Osteoblast (primary cell): ENCODE results near the gene DAGLB. TPM values are rescaled to one million over a fixed set of nuclear protein-coding genes. Genes with fewer than 3 reads are reported as not detected.
"Not testable (repeated sequence)": the region's sequence is repeated elsewhere in the genome, so short reads cannot be mapped to it uniquely, and the experiment has no call there.

ENCODE experiments used
- DNase-seq: peaks from one replicate; pipeline ENCODE4 v3.0.0; 2011; ENCODE audit warnings: low spot score, mixed read lengths; ENCODE audit not compliant: insufficient read length; ENCODE audit errors: missing footprints
- H2AFZ ChIP-seq: 2 replicates; pipeline ENCODE4 v1.6.0; 2011; ENCODE audit warnings: mild to moderate bottlenecking, low read length
- H3K27ac ChIP-seq: 2 replicates; pipeline ENCODE4 v1.5.1; 2011; ENCODE audit warnings: mild to moderate bottlenecking, low read depth, low read length, moderate library complexity
- H3K27me3 ChIP-seq: 2 replicates; pipeline ENCODE4 v1.6.0; 2012; ENCODE audit warnings: mild to moderate bottlenecking, control low read depth, inconsistent platforms, low read length, moderate library complexity; ENCODE audit not compliant: insufficient read depth
- H3K36me3 ChIP-seq: 2 replicates; pipeline ENCODE4 v1.5.1; 2011; ENCODE audit warnings: mild to moderate bottlenecking, low read length, control low read depth, moderate library complexity; ENCODE audit not compliant: insufficient read depth
- H3K4me1 ChIP-seq: 2 replicates; pipeline ENCODE4 v1.5.1; 2011; ENCODE audit warnings: mild to moderate bottlenecking, low read length, control low read depth, moderate library complexity; ENCODE audit not compliant: insufficient read depth
- H3K4me2 ChIP-seq: 2 replicates; pipeline ENCODE4 v1.6.0; 2011; ENCODE audit warnings: mild to moderate bottlenecking, low read length; ENCODE audit not compliant: insufficient read depth
- H3K4me3 ChIP-seq: fragments of 200-600 bp; sonication (generic); 3 replicates; pipeline ENCODE4 v1.5.1; 2012; ENCODE audit warnings: mild to moderate bottlenecking, low read length, inconsistent platforms; ENCODE audit not compliant: insufficient read depth
- H3K79me2 ChIP-seq: 2 replicates; pipeline ENCODE4 v1.6.0; 2012; ENCODE audit warnings: mild to moderate bottlenecking, low read length, control low read depth, inconsistent platforms; ENCODE audit not compliant: insufficient read depth
- H3K9me3 ChIP-seq: 2 replicates; pipeline ENCODE4 v1.5.1; 2011; ENCODE audit warnings: low read depth, low read length, control low read depth
- H4K20me1 ChIP-seq: 2 replicates; pipeline ENCODE4 v1.6.0; 2012; ENCODE audit warnings: mild to moderate bottlenecking, low read length, control low read depth; ENCODE audit not compliant: insufficient read depth
- CTCF ChIP-seq: IDR thresholded peaks from 2 replicates; pipeline ENCODE4 v1.5.1; 2011; ENCODE audit warnings: mild to moderate bottlenecking, low read depth, low read length, moderate library complexity; ENCODE audit errors: extremely low read depth
- total RNA-seq: library from RNA; depleted of rRNA; stranded (reverse); fragments of >200 nt; gene quantifications from 2 replicates; pipeline ENCODE4 v1.2.3, GENCODE V29; 2012

DAGLB gene
- total RNA-seq, 1 donor: 17.4 TPM

DNA sequence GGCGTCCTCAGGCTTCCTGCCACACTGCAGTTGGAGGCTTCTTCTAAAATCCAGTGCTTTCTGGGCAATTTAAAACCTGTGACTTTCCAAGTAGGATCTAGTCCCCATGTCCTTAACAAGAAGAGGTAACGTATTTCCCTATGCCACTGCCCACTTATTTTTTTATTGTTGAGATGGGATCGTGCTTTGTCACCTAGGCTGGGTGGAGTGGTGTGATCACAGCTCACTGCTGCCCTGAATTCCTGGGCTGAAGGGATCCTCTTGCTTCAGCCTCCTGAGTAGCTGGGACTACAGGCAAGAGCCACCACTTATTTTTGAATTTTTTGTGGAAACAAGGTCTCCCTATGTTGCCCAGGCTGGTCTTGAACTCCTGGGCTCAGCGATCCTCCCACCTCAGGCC is 63.4 kb downstream of the DAGLB start:
- H3K36me3 ChIP-seq: peaks cover 19% of the 10 kb centered on the region
- H3K9me3 ChIP-seq: no peaks in the 10 kb centered on the region
- no peak overlapping the region for H2AFZ ChIP-seq
- H3K4me1 ChIP-seq: peaks cover 39% of the 10 kb centered on the region
- H3K79me2 ChIP-seq: peaks cover 96% of the 10 kb centered on the region
- H3K4me2 ChIP-seq: no peak overlapping the region
- peaks cover 84% of the 10 kb centered on the region for H4K20me1 ChIP-seq
- H3K27me3 ChIP-seq: no peaks in the 10 kb centered on the region
- no peak for DNase-seq
- peak overlapping the region; percentile 34 for H3K27ac ChIP-seq
- H3K4me3 ChIP-seq: no peak overlapping the region
- no peak for TF ChIP-seq CTCF

GRCh38 chr7:6382817-6383216 is 64.9 kb downstream of the DAGLB start:
- Histone ChIP-seq H2AFZ (no peak overlapping the region), H3K4me2 (no peak overlapping the region), H3K27ac (no peak overlapping the region), H3K9me3 (no peaks in the 10 kb centered on the region), H4K20me1 (peaks cover 87% of the 10 kb centered on the region), H3K27me3 (no peaks in the 10 kb centered on the region), H3K4me1 (peaks cover 39% of the 10 kb centered on the region), H3K79me2 (peaks cover 96% of the 10 kb centered on the region), H3K36me3 (peaks cover 7% of the 10 kb centered on the region), H3K4me3 (no peak overlapping the region)
- DNase-seq: no peak
- no peak for TF ChIP-seq CTCF

GRCh38 chr7:6381846-6382245 is 65.9 kb downstream of the DAGLB start:
- peaks cover 90% of the 10 kb centered on the region for H4K20me1 ChIP-seq
- not testable (repeated sequence) for H3K4me3 ChIP-seq, DNase-seq, H3K36me3 ChIP-seq, H3K27ac ChIP-seq, H2AFZ ChIP-seq, H3K4me2 ChIP-seq, H3K27me3 ChIP-seq, H3K9me3 ChIP-seq
- peaks cover 96% of the 10 kb centered on the region for H3K79me2 ChIP-seq
- H3K4me1 ChIP-seq: peaks cover 45% of the 10 kb centered on the region

GRCh38 chr7:6380310-6381095 is 67.3 kb downstream of the DAGLB start:
- peaks cover 96% of the 10 kb centered on the region for H3K79me2 ChIP-seq
- H2AFZ ChIP-seq: no peak overlapping the region
- H3K36me3 ChIP-seq: peaks cover 3% of the 10 kb centered on the region
- peak overlapping the region; percentile 6 for H3K4me2 ChIP-seq
- H3K9me3 ChIP-seq: no peaks in the 10 kb centered on the region
- peak overlapping the region; percentile 34 for H3K27ac ChIP-seq
- no peak for TF ChIP-seq CTCF
- no peak overlapping the region for H3K4me3 ChIP-seq
- peaks cover 42% of the 10 kb centered on the region for H3K4me1 ChIP-seq
- no peak for DNase-seq
- peaks cover 87% of the 10 kb centered on the region for H4K20me1 ChIP-seq
- no peaks in the 10 kb centered on the region for H3K27me3 ChIP-seq
